ENCODE data around the gene CSRNP3.

DNA sequence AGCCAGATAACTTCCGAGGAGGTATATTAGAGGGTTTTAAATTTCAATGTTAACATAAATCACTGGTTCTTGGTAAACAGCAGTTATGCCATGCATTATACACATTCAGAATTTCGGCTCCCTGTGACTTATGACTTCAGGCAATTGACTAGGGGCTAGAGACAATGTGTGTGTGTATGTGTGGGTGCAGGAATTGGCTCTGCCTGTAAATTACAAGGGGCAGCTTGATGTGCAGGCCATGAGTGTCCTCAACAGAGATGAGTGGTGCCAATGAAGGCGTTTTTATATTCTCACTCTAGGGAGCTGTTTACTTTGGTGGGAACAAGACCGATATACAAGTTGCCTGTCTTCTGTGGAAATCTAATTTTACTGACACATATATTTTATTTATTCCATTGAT lies 161.6 kb downstream of the CSRNP3 start:
- TF ChIP-seq, protein P1, sequence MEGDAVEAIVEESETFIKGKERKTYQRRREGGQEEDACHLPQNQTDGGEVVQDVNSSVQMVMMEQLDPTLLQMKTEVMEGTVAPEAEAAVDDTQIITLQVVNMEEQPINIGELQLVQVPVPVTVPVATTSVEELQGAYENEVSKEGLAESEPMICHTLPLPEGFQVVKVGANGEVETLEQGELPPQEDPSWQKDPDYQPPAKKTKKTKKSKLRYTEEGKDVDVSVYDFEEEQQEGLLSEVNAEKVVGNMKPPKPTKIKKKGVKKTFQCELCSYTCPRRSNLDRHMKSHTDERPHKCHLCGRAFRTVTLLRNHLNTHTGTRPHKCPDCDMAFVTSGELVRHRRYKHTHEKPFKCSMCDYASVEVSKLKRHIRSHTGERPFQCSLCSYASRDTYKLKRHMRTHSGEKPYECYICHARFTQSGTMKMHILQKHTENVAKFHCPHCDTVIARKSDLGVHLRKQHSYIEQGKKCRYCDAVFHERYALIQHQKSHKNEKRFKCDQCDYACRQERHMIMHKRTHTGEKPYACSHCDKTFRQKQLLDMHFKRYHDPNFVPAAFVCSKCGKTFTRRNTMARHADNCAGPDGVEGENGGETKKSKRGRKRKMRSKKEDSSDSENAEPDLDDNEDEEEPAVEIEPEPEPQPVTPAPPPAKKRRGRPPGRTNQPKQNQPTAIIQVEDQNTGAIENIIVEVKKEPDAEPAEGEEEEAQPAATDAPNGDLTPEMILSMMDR (IDR thresholded peaks at IDR 0.05) = no peak
- no peak for TF ChIP-seq ZFX (IDR thresholded peaks at IDR 0.05; ENCODE audit: borderline replicate concordance)

Measured in 22Rv1 (cell line).